GM19099 (cell line): ENCODE measurements around the gene GALNT3.

Experiments used
- POLR2A ChIP-seq: IDR thresholded peaks from 3 replicates; pipeline ENCODE4 v1.6.1; 2011; ENCODE audit warnings: low read depth; ENCODE audit not compliant: insufficient read length; ENCODE audit errors: extremely low read depth

Gene GALNT3

DNA sequence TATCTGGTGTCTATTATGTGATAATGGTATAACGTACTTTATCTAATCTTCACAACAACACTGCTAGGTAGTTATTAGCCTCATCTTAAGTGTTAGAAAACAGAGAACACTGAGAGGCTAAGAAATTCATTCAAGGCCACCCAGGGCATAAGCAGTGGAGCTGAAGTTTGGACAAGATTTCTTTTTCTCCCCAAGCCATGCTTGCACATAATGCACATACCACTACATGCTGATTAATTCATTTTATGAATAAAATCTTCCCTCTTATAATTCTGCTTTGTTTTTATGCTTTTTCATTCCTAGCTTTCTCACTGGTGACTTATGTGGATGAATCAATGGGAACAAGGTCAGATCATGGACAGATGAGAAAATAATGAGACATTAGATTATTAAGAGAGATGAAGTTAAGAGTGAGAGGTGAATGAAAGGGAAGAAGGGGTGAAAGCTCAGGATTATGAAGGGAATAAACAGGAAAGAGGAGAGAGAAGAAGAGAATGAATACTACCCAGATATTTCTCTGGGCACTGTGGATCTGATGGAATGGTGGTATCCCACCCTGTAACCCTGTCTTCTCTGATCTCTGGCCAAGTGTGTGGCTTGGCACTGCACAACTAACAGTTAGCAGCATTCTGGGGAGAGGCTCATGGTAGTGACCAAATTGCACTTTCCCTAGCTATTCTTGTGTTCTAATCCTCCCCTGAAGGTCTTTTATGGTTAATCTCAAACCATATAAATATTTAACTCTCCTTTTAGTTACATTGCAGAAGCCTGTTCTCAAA is 17.7 kb upstream of the GALNT3 start:
- no peak for TF ChIP-seq POLR2A

DNA sequence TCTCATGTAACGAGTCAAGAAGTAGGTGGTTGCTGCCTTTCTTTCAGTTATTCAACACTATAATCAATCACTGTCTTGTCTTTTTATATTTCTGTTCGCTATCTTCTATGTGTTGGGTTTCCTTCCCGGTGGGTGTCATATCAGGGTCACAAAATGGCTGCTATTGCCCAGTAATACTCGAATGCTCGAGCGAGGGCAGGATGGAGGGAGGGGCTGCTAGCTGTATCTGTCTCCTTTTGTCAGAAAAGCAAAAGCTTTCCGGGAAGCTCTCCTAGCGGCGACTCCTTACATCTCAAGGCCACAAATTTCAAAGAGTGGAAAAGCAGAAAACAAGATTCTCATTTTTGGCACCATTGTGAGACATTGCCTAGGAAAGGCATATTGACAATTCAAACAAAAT is 16.4 kb upstream of the GALNT3 start:
- no peak for TF ChIP-seq POLR2A

DNA sequence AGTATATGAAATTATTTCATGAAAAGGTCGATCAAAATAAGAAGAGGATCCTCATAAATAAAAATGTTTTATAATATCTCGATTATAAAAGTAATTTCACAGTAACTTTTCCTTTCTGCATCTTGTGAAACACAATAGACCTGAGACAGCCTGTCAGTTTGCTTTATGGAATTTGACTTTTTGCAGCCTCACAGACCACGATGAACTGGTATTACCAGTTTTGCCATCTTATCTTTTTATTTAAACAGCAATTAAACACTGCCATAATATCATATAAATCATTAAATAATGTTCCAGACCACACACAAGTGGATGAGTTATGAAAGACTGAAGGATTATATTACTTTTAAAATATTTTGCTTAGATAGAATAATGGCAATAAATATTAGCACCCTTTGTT is 10.7 kb upstream of the GALNT3 start:
- no peak for TF ChIP-seq POLR2A

- no peak for TF ChIP-seq POLR2A
These were observed 9.2 kb upstream of the GALNT3 start for GRCh38 chr2:165803123-165803760.

DNA sequence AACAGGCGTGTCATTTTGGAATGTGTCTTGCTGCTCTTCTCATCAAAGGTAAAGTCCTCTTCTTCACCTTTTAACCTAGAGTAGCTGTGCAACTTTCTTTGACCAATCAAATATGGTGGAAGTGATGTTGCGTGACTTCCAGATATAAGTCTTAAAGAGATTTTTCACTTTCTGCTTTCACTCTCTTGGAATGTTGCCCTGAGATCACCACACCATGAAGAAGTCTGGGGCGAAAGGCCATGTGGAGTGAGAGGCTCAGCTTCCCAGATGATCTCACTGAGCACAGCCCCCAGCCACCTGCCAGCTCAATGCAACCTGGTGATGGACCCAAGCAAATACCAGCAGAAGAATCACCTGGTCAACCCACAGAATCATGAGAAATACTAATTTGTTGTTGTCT is 7.1 kb upstream of the GALNT3 start:
- no peak for TF ChIP-seq POLR2A

DNA sequence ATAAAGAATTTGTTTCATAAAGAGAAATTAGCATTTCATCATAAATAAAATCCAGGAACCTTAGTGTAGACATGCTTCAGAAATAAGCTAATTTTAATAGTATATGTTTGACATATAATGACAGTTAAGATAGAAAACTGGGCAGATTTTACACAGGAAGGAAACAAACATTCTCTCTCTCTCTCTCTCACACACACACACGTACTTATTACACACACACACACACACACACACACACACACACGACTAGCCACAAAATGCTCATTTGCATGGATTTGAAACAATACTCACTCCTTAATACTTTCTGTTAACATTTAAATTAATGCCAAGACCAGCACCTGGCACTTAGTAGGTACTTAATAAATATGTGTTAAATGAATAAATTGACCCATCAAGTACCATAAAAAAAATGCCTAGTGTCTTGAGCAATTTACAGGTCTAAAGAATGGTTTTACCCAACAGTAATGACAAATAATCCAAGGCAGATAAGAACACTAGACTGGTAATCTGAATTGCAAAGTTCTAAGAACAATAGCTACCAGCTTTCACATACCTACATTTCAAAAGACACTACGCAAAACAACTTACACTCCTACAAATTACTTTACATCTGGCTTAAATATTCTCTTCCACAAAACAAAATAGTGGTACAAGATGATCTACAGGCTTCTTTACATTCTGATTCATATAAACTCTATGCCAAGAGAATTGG is 2.9 kb upstream of the GALNT3 start:
- no peak for TF ChIP-seq POLR2A

GRCh38 chr2:165796129-165796528 is 2.1 kb upstream of the GALNT3 start:
- TF ChIP-seq POLR2A, result no peak

DNA sequence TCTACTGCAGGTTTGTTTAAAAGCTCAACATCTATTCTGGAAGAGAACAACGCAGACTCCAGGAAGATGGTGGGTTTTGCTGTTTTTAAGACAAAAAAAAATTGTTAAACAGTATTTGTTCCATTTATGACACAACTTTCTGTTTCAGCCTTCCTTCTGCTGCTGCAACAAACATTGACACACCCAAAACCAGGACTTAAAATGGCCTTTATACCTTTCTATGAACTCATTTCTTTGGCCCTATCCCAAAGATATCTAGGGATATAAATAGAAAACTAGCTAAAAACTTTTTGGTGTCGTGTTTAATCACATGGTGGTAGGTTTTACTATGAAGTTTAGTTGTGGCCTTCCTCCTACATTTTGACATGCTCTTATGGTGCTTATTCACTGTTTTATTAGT is 964 bp upstream of the GALNT3 start:
- no peak for TF ChIP-seq POLR2A

DNA sequence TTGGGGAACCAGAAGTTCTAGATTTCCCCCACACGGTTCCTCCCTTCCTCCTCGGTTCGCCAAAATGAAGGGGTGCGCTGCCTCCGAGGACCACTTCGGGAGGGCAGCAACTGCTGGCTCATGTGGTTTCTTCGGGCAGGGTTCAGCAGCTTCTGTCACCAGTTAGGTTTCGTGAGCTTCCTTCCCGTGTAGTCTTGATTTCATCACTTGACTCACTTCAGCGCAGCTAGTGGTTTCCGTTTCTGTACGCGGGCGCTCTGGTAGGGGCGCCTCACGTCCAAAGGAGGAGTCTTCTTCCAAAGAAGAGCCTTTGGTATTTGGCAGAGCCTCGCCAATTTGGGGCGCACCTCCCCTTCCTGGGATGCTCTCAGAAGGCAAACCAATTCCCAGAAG is 485 bp upstream of the GALNT3 start:
- TF ChIP-seq POLR2A, result no peak

DNA sequence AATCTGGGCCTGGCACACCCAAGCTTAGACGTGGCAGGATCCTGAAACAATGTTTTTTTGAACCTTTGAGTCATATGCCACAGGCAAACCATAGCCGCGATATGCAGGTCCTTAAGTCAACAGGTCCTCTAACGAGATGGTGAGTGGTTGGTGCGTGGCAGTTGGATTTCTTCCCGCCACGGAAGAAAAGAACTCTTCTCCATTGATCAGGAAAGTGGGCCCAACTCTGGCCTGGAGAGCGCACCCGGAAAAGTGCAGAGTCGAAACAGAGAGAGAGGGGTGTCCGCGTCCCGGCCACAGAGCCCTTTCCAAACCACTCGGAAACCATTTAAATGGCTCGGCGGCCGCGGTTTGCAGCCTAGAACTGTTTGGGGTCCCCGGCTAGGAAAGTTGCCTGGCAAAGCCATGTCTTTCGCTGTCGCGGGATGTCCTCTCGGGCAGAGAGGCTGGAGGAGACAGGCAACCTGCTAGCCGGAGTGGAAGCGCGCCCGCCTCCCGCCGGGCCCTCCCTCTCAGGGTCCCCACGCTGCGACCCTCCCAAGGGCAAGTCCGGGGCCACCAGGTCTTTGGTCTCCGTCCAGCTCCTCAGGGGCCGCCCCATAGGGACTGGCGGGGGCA is 777 bp downstream of the GALNT3 start:
- no peak for TF ChIP-seq POLR2A

DNA sequence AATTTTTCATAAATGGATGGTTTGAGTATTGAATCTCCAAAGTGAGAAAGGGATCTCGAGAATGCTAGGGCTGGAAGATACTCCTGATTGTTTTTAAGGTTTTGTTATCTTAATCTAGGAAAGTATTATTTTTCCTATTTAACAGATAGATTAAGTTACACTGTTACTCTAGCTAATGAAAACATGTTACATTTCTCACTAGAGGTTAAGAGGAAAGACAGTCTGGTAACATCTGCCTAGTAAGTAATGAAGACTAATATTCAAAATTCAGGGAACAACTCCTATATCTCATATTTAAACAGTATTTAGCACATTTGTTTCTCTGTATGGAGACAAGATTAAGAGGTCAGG is 2.0 kb downstream of the GALNT3 start:
- TF ChIP-seq POLR2A, result no peak

GRCh38 chr2:165791421-165792103 is 2.5 kb downstream of the GALNT3 start:
- no peak for TF ChIP-seq POLR2A

DNA sequence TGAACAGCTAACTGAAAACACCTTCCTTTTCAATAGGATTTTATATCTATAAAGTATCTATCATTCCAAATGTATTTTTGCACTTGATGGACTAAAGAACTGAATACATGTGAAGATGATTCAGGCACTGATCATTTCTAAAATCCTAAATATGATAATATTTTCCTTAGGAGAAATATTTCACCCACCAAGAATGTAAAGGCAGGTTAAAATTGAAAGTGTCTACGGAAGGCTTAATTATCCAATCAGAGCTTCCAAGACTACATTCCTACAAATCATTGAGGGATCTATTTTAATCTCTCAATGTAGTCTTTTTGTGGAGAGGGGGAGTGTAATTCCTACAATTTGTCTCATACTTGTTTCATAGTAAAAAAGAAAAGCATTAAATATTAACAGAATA is 3.6 kb downstream of the GALNT3 start:
- no peak for TF ChIP-seq POLR2A

GRCh38 chr2:165787334-165787733 is 6.7 kb downstream of the GALNT3 start:
- TF ChIP-seq POLR2A, result no peak

GRCh38 chr2:165779706-165780105 is 14.3 kb downstream of the GALNT3 start:
- no peak for TF ChIP-seq POLR2A
